GM21825 (cell line): Measurements from ENCODE around the gene IL7R.
"Not testable (repeated sequence)": the region's sequence is repeated elsewhere in the genome, so short reads cannot be mapped to it uniquely, and the experiment has no call there.

Experiments used
- ATAC-seq: cut with Tn5 transposase; IDR thresholded peaks from one replicate; pipeline ENCODE4 v1.9.1; 2021; ENCODE audit warnings: mild to moderate bottlenecking, moderate library complexity; ENCODE audit not compliant: unreplicated experiment

IL7R gene

GRCh38 chr5:35838370-35839042 lies 18.2 kb upstream of the IL7R start:
- no peak for ATAC-seq

- no peak for ATAC-seq
These were observed 13.8 kb upstream of the IL7R start for GRCh38 chr5:35842856-35843255.

GRCh38 chr5:35845508-35845907 lies 11.2 kb upstream of the IL7R start:
- ATAC-seq = not testable (repeated sequence)

GRCh38 chr5:35847491-35847890 lies 9.2 kb upstream of the IL7R start:
- no peak for ATAC-seq

- ATAC-seq = no peak
These were observed 8.7 kb upstream of the IL7R start for GRCh38 chr5:35847961-35848360.

GRCh38 chr5:35849860-35850259 lies 6.8 kb upstream of the IL7R start:
- ATAC-seq = no peak

GRCh38 chr5:35850967-35851680 lies 5.6 kb upstream of the IL7R start:
- ATAC-seq = no peak

GRCh38 chr5:35852084-35852734 lies 4.5 kb upstream of the IL7R start:
- ATAC-seq = peak; percentile 69

GRCh38 chr5:35852773-35853172 lies 3.9 kb upstream of the IL7R start:
- no peak for ATAC-seq

- no peak for ATAC-seq
These were observed 3.1 kb upstream of the IL7R start for GRCh38 chr5:35853631-35854030.

- no peak for ATAC-seq
These were observed 2.4 kb upstream of the IL7R start for GRCh38 chr5:35854248-35854647.

GRCh38 chr5:35855187-35855586 lies 1.5 kb upstream of the IL7R start:
- ATAC-seq = no peak

GRCh38 chr5:35856186-35856764 lies 416 bp upstream of the IL7R start:
- not testable (repeated sequence) for ATAC-seq

- no peak for ATAC-seq
These were observed 1.0 kb downstream of the IL7R start for GRCh38 chr5:35857606-35858205.

GRCh38 chr5:35859101-35859661 lies 2.5 kb downstream of the IL7R start:
- no peak for ATAC-seq

- no peak for ATAC-seq
These were observed 4.0 kb downstream of the IL7R start for GRCh38 chr5:35860686-35861085.

- no peak for ATAC-seq
These were observed 5.0 kb downstream of the IL7R start for GRCh38 chr5:35861718-35862117.

GRCh38 chr5:35862126-35862525 lies 5.4 kb downstream of the IL7R start:
- no peak for ATAC-seq

GRCh38 chr5:35863159-35863558 lies 6.5 kb downstream of the IL7R start:
- no peak for ATAC-seq

- ATAC-seq = no peak
These were observed 11.3 kb downstream of the IL7R start for GRCh38 chr5:35867998-35868397.

GRCh38 chr5:35869685-35870277 lies 13.1 kb downstream of the IL7R start:
- no peak for ATAC-seq
